Measurements from ENCODE around the gene UBR7.

- TF ChIP-seq POLR2A (IDR thresholded peaks at IDR 0.05; ENCODE audit: low read depth, low read length) (no peak), POLR2AphosphoS5 (IDR thresholded peaks at IDR 0.05; ENCODE audit: low read depth, low read length) (no peak), TAF1 (IDR thresholded peaks at IDR 0.05; ENCODE audit: low read depth, low read length) (no peak), PAX5 (IDR thresholded peaks at IDR 0.05; ENCODE audit: insufficient read depth, low read length, severe bottlenecking) (no peak), SPI1 (IDR thresholded peaks at IDR 0.05; ENCODE audit: low read depth, low read length) (no peak)
These were observed 60.2 kb downstream of the UBR7 start for GRCh38 chr14:93267149-93267711.
